GM19324 (cell line): ENCODE data around the gene CENPA.

ENCODE experiments used
- ATAC-seq: cut with Tn5 transposase; IDR thresholded peaks from one replicate; pipeline ENCODE4 v1.9.1; 2021; ENCODE audit warnings: mild to moderate bottlenecking, moderate library complexity; ENCODE audit not compliant: unreplicated experiment, low FRiP score

The CENPA gene

DNA sequence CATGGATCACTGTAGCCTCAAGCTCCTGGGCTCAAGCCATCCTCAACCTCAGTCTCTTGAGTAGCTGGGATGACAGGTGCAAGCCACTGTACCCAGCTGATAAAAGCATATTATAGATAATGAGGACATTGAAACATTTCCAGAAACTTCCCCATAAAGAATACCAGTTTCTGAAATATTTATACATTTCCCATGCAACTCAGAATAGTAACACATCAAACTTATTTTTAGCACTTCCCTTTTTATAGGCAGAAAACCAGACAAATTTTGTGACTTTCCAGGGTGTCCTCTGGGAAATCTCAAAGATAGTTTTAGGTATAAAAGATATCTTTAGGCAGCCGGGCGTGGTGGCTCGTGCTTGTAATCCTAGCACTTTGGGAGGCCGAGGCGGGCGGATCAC lies 37.0 kb downstream of the CENPA start:
- no peak for ATAC-seq

GRCh38 chr2:26838121-26838906 lies 52.5 kb downstream of the CENPA start:
- no peak for ATAC-seq

DNA sequence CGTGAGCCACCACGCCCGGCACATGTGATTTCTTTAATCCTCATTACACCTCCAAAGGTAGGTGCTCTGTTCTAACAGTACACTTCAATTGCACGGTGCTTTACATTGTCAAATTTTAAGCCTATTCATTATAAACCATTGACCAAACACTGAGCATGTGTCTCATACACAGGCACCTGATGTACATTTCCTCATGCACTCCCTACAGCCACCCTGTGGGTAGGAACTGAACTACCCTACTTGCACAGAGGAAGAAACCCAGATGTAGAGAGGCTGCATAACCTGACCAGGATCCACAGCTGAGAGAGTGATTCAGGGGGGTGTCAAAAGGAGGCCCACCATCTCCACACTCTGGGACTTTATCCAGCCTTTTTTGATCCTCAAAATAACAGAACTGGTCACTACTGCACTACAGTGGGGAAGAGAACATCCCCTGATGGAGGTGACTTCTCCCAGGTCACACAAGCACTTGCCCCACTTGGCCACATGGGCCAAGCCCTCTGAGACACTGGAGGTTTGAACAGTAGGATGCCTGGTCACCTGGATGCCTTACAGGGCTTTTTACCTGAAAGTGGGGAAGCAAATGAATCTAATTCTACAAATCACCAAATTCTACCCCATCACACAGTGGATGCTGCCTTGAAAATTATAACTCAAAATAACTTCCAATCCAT lies 55.2 kb downstream of the CENPA start:
- no peak for ATAC-seq

GRCh38 chr2:26843041-26843440 lies 57.2 kb downstream of the CENPA start:
- no peak for ATAC-seq
